Effector memory CD8-positive, alpha-beta T cell (primary cell): ENCODE data around the gene MAG.
"Not testable (repeated sequence)": the region's sequence is repeated elsewhere in the genome, so short reads cannot be mapped to it uniquely, and the experiment has no call there.

Experiments used
- ATAC-seq: fragments of 150-1000 bp; cut with Tn5 transposase; replicated peaks from 2 replicates; pipeline ENCODE4 v1.10.0; 2021; ENCODE audit warnings: mild to moderate bottlenecking, moderate library complexity
- DNase-seq, 3 experiments: peaks; one replicate each; pipeline ENCODE4 v3.0.0; 2021
- H3K27ac Mint-ChIP-seq, 2 donors: one replicate each; pipeline ENCODE4 v1.8.0; 2022; ENCODE audit warnings: mild to moderate bottlenecking in 2 of 2, mixed read lengths in 2 of 2, moderate library complexity in 2 of 2
- H3K27me3 Mint-ChIP-seq, 2 donors: one replicate each; pipeline ENCODE4 v1.8.0; 2022; ENCODE audit warnings: mixed read lengths in 2 of 2
- H3K36me3 Mint-ChIP-seq: one replicate; pipeline ENCODE4 v1.8.0; 2022; ENCODE audit warnings: mild to moderate bottlenecking, moderate library complexity, mixed read lengths; ENCODE audit not compliant: insufficient read depth
- H3K4me1 Mint-ChIP-seq, 2 donors: one replicate each; pipeline ENCODE4 v1.8.0; 2022; ENCODE audit warnings: low read depth in 2 of 2, mixed read lengths in 2 of 2
- H3K4me3 Mint-ChIP-seq, 2 donors: one replicate each; pipeline ENCODE4 v1.8.0; 2022; ENCODE audit warnings: mild to moderate bottlenecking in 2 of 2, mixed read lengths in 2 of 2, moderate library complexity in 2 of 2
- H3K9me3 Mint-ChIP-seq, 2 donors: one replicate each; pipeline ENCODE4 v1.8.0; 2022; ENCODE audit warnings: mixed read lengths in 2 of 2

Gene MAG

DNA sequence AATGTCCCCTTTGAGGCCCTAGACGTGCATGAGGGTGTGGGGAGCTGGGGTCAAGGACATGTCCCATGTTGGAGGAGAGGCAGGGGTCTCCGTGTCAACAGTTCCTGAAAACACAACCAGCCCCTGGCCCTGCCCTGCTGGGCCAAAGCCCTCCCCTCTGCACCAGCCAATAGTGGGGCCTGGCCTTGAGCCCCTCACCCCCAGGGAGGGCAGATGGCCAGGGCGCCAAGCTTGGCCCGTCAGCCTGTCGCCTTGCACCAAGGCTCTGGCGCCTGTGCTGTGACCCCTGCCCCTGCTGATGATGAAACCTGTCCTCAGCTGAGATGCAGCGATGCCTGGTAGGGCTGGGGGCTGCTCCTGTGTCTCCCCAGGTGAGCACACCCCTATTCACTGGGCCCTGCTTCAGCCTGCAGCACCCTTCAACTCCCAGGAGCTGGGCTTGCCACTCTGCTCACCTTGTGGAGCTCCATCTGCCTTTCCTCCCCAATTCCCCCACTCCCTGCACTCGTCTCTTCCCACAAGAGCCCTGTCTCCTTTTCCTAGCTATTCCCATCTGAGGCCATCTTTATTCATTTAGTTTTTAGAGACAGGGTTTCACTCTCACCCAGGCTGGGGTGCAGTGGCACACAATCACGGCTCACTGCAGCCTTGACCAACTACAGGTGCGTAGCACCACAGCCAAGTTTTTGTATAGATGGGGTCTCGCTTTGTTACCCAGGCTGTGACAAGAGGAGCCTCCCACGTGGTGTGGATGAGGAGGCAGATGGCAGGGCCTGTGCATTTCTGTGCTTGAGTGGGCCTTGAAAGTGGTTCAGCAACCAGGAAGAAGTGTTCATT is 11.8 kb upstream of the MAG start:
- no peak for DNase-seq
- Mint-ChIP-seq H3K27ac (no peak overlapping the region), H3K9me3 (no peaks in the 10 kb centered on the region), H3K27me3 (peaks cover 19 to 34% of the 10 kb centered on the region in 2 donors), H3K4me3 (no peak overlapping the region), H3K36me3 (peaks cover 40% of the 10 kb centered on the region), H3K4me1 (peaks cover 3 to 7% of the 10 kb centered on the region in 2 donors)
- no peak for ATAC-seq

DNA sequence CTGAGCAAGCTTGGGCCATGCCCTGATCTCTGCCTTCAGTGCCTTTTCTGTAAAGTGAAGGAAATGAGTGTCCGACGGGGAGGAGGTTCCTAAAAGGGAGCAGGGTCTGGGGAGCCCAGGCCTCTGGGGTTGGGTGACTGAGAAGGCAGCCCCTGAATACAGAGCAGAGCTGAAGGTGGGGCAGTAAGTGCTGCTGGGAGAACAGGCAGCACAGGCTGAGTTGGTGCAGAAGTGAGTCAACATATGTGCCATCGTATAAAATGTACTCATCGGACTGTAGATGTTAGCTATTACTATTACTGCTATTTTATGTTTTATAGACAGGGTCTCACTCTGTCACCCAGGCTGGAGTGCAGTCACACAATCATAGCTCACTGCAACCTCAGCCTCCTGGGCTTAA is 10.7 kb upstream of the MAG start:
- Mint-ChIP-seq H3K27ac (peak overlapping the region in 1 of 2 donors; percentile 49), H3K4me3 (peak overlapping the region in 1 of 2 donors; percentile 6), H3K4me1 (peaks cover 3 to 7% of the 10 kb centered on the region in 2 donors), H3K36me3 (peaks cover 29% of the 10 kb centered on the region), H3K9me3 (no peaks in the 10 kb centered on the region), H3K27me3 (peaks cover 22 to 36% of the 10 kb centered on the region in 2 donors)
- ATAC-seq (no peak), DNase-seq (no peak)

- Mint-ChIP-seq H3K27me3 (peaks cover 22 to 36% of the 10 kb centered on the region in 2 donors), H3K27ac (no peak overlapping the region), H3K4me1 (peaks cover 3 to 4% of the 10 kb centered on the region in 2 donors), H3K36me3 (peaks cover 15% of the 10 kb centered on the region), H3K4me3 (no peak overlapping the region), H3K9me3 (no peaks in the 10 kb centered on the region)
- ATAC-seq = no peak
- no peak for DNase-seq
Measured at GRCh38 chr19:35284153-35285094, 7.5 kb upstream of the MAG start.

DNA sequence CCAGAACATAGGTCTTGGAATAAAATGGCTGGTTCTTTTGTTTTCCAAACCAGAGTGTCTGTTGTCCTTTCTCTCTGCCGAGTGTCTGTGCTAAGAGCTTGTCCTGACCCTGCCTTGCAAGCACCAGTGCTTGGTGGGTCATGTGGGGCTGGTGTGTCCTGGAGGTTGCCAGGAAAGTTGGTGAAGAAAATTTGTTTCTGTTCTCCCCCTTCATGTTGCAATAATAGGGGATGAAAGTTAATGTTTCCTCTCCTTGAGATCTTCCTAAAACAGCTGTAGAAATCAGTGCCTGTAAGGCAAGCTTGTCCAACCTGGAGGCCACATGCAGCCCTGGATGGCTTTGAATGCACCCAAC is 6.9 kb upstream of the MAG start:
- H3K36me3 Mint-ChIP-seq = peaks cover 9% of the 10 kb centered on the region
- H3K9me3 Mint-ChIP-seq = no peaks in the 10 kb centered on the region
- peaks cover 22 to 36% of the 10 kb centered on the region in 2 donors for H3K27me3 Mint-ChIP-seq
- peaks cover 3 to 4% of the 10 kb centered on the region in 2 donors for H3K4me1 Mint-ChIP-seq
- H3K4me3 Mint-ChIP-seq = no peak overlapping the region
- ATAC-seq (no peak), DNase-seq (no peak)
- H3K27ac Mint-ChIP-seq = peak overlapping the region in 1 of 2 donors; percentile 44

DNA sequence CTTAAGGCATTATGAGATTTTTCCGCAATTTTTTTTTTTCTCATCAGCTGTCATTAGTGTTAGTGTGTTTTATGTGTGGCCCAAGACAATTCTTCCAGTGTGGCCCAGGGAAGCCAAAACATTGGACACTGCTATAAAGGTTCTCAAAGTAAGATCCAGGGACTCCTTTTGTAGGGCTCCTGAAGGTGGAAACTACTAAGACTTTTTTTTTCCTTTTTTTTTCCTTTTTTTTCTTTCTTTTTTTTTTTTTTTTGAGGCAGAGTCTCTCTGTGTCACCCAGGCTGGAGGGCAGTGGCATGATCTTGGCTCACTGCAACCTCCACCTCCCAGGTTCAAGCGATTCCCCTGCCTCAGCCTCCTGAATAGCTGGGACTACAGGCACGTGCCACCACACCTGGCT is 6.5 kb upstream of the MAG start:
- H3K27ac Mint-ChIP-seq = peak overlapping the region in 1 of 2 donors; percentile 44
- H3K36me3 Mint-ChIP-seq, H3K4me3 Mint-ChIP-seq, DNase-seq, H3K9me3 Mint-ChIP-seq, H3K4me1 Mint-ChIP-seq, ATAC-seq: not testable (repeated sequence)
- H3K27me3 Mint-ChIP-seq = peaks cover 22 to 37% of the 10 kb centered on the region in 2 donors

DNA sequence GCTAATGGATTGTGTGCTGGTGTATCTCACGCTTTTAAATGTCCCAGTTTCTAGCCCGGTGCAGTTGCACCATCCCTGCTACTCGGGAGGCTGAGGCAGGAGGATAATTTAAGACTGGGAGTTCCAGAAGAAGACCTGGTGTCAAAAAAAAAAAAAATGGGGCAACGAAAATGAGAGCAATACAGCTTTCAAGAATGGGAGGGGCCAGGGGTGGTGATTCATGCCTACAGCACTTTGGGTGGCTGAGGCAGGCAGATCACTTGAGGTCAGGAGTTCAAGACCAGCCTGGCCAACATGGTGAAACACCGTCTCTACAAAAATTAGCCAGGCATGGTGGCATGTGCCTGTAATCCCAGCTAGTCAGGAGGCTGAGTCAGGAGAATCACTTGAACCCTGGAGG is 5.9 kb upstream of the MAG start:
- H3K27me3 Mint-ChIP-seq = peaks cover 22 to 43% of the 10 kb centered on the region in 2 donors
- H3K4me1 Mint-ChIP-seq, ATAC-seq, H3K4me3 Mint-ChIP-seq, DNase-seq, H3K36me3 Mint-ChIP-seq, H3K27ac Mint-ChIP-seq, H3K9me3 Mint-ChIP-seq: not testable (repeated sequence)

DNA sequence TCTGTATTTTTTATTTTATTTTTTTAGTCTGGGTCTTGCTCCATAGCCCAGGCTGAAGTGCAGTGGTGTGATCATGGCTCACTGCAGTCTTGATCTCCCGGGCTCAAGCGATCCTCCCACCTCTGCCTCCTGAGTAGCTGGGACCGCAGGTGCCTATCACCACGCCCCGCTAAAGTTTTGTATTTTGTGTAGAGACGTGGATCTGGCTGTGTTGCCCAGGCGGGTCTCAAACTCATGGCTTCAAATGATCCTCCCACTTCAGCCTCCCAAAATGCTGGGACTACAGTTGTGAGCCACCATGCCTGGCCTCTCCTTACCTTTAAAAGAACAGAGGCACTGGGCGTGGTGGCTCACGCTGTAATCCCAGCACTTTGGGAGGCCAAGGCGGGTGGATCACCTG is 4.2 kb upstream of the MAG start:
- DNase-seq (no peak), ATAC-seq (no peak)
- Mint-ChIP-seq H3K4me1 (no peaks in the 10 kb centered on the region), H3K4me3 (no peak overlapping the region), H3K36me3 (no peaks in the 10 kb centered on the region), H3K27me3 (peaks cover 15 to 40% of the 10 kb centered on the region in 2 donors), H3K27ac (no peak overlapping the region), H3K9me3 (no peaks in the 10 kb centered on the region)

GRCh38 chr19:35288331-35288730 is 3.6 kb upstream of the MAG start:
- DNase-seq (no peak), ATAC-seq (no peak)
- H3K4me1 Mint-ChIP-seq = peaks cover 0 to 2% of the 10 kb centered on the region in 2 donors
- no peaks in the 10 kb centered on the region for H3K36me3 Mint-ChIP-seq
- H3K4me3 Mint-ChIP-seq = no peak overlapping the region
- H3K27ac Mint-ChIP-seq = no peak overlapping the region
- H3K27me3 Mint-ChIP-seq = peaks cover 9 to 34% of the 10 kb centered on the region in 2 donors
- H3K9me3 Mint-ChIP-seq = no peaks in the 10 kb centered on the region

GRCh38 chr19:35288906-35289305 is 3.1 kb upstream of the MAG start:
- Mint-ChIP-seq H3K27ac (no peak overlapping the region), H3K27me3 (peaks cover 7 to 28% of the 10 kb centered on the region in 2 donors), H3K4me3 (no peak overlapping the region), H3K36me3 (no peaks in the 10 kb centered on the region), H3K9me3 (no peaks in the 10 kb centered on the region), H3K4me1 (peaks cover 0 to 2% of the 10 kb centered on the region in 2 donors)
- ATAC-seq = no peak
- DNase-seq = no peak

DNA sequence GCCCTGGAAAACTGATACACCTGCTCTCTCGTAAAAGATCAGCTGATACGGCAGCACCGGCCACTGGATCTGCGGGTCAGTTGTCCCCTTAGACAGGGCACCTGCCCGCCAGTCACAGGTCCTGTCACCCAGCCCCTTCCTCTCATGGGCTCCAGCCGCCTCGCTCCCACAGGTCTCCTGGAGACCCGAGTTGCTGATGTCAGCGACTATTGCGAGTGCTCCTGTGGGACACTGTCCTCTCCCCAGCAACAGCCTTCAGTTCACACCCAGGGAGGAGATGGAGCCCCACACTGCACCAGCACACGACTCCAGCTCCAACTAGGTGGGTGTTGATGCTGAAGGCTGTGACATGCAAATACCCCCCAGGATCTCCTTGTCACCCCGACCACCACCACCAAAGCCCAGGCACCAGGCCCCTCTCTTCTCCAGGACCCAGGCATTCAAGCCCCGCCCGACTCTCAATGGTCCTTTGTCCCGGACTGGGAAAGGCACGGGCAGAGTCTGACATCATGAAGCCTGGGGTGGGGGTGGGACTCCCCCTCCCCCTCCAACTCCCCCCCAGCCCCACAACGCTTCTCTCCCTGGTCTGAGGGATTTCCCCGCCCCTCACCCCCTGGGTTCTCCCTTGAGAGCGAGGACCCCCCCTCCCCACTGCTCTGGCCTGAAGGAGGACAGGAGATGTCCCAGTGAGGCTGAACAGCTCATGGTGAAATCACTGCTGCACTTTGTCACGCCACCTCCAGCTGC is 1.4 kb upstream of the MAG start:
- ATAC-seq (no peak), DNase-seq (no peak)
- Mint-ChIP-seq H3K27me3 (peaks cover 0 to 12% of the 10 kb centered on the region in 2 donors), H3K36me3 (no peaks in the 10 kb centered on the region), H3K27ac (peak overlapping the region in 1 of 2 donors; percentile 66), H3K4me1 (peaks cover 0 to 2% of the 10 kb centered on the region in 2 donors), H3K4me3 (no peak overlapping the region), H3K9me3 (no peaks in the 10 kb centered on the region)

DNA sequence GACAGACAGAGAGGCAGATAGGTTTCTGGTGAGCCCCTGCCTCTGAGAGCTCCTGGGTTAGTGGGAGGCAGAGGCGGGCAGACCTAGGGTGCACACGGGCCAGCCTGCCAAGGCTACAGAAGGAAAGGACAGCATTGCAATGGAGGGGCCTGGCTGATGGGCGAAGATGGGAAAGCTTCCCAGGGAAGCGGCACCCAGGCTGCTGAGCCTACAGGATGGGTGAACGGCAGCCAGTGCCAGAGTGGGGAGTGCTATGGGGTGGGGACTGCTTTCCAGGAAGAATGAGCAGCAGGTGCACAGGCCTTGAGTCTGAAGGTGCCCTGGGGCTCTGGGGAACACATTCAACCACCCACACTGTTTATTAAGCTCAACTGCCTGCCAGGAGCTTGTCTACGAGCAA is 702 bp upstream of the MAG start:
- peaks cover 0 to 12% of the 10 kb centered on the region in 2 donors for H3K27me3 Mint-ChIP-seq
- peaks cover 0 to 2% of the 10 kb centered on the region in 2 donors for H3K4me1 Mint-ChIP-seq

DNA sequence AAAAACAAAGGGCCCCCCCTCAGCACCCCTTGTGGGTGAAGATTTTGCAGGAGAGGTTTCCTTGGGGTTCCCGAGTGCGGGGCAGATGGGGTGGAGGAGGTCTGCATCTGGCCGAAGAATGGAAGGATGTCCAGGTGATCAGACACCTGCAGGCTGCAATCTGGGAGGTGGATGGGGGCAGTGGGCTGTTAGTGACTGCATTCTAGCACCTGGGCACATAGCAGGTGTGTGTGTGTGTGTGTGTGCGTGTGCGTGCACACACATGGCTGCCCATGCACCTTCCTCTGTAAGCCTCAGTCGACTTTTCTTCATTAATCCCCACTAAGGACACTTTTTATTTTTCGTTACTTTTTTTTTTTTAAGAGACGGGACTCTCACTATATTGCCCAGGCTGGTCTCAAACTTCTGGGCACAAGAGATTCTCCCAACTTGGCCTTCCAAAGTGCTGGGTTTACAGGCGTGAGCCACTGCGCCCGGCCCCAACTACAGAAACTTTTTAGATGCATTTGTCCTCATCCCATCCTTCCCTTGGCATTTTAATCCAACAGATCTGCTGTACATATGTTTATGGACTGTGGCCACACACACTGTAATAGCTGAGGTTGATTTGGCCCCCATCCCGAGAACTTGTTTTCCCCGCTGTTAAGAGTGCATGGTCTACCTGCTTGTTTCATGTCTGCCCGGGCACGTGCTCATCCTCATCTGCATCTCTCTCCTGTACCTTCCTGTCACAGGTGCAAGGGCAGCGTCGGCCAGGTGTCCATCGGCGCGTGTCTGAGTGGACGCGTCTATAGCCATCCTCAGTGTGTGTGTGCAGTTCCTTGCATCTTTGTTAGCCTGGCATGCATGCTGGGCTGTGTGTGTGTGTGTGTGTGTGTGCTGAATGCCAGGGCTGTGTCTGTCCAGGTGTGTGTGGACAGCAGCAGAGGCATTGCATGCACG is 731 bp downstream of the MAG start:
- no peaks in the 10 kb centered on the region for H3K36me3 Mint-ChIP-seq
- H3K4me3 Mint-ChIP-seq = no peak overlapping the region
- ATAC-seq = no peak
- peaks cover 0 to 2% of the 10 kb centered on the region in 2 donors for H3K4me1 Mint-ChIP-seq
- H3K27ac Mint-ChIP-seq = peak overlapping the region in 1 of 2 donors; percentile 44
- H3K27me3 Mint-ChIP-seq = peaks cover 0 to 12% of the 10 kb centered on the region in 2 donors
- no peaks in the 10 kb centered on the region for H3K9me3 Mint-ChIP-seq
- no peak for DNase-seq

More for the DNA sequence above, 702 bp upstream of the MAG start:
- Mint-ChIP-seq H3K36me3 (no peaks in the 10 kb centered on the region), H3K4me3 (no peak overlapping the region), H3K27ac (peak overlapping the region in 1 of 2 donors; percentile 66), H3K9me3 (no peaks in the 10 kb centered on the region)
- ATAC-seq (no peak), DNase-seq (no peak)
